Measurements from ENCODE around the gene IFNGR1. TPM values are rescaled to one million over a fixed set of nuclear protein-coding genes. Genes with fewer than 3 reads are reported as not detected.
"Not testable (repeated sequence)": the region's sequence is repeated elsewhere in the genome, so short reads cannot be mapped to it uniquely, and the experiment has no call there.

The IFNGR1 gene
- 105 and 117 TPM in 2 replicates for total RNA-seq

- DNase-seq, result peak; percentile 97
Observed at GRCh38 chr6:137218917-137219663, at the start of gene IFNGR1. Gene IFNGR1, minus strand, starts transcription at chr6:137219385. Its CDS starts 58 bp downstream, at chr6:137219327.

GRCh38 chr6:137268911-137269310 lies 49.7 kb upstream of the IFNGR1 start:
- DNase-seq, result no peak

- no peak for DNase-seq
Observed at GRCh38 chr6:137266309-137266586, 47.1 kb upstream of the IFNGR1 start.

GRCh38 chr6:137265561-137266308 lies 46.5 kb upstream of the IFNGR1 start:
- no peak for DNase-seq

GRCh38 chr6:137264311-137265075 lies 45.3 kb upstream of the IFNGR1 start:
- no peak for DNase-seq

- DNase-seq, result peak; percentile 26
Observed at GRCh38 chr6:137261761-137262160, 42.6 kb upstream of the IFNGR1 start.

- DNase-seq, result peak; percentile 77
Observed at GRCh38 chr6:137261361-137261760, 42.2 kb upstream of the IFNGR1 start.

GRCh38 chr6:137260217-137260616 lies 41.0 kb upstream of the IFNGR1 start:
- peak; percentile 68 for DNase-seq

GRCh38 chr6:137259349-137259748 lies 40.2 kb upstream of the IFNGR1 start:
- DNase-seq, result peak; percentile 79

- DNase-seq, result no peak
Observed at GRCh38 chr6:137258170-137258569, 39.0 kb upstream of the IFNGR1 start.

GRCh38 chr6:137256350-137257103 lies 37.3 kb upstream of the IFNGR1 start:
- DNase-seq, result no peak

- DNase-seq, result no peak
Observed at GRCh38 chr6:137254966-137255365, 35.8 kb upstream of the IFNGR1 start.

- not testable (repeated sequence) for DNase-seq
Observed at GRCh38 chr6:137254430-137254829, 35.2 kb upstream of the IFNGR1 start.

- DNase-seq, result no peak
Observed at GRCh38 chr6:137248702-137249101, 29.5 kb upstream of the IFNGR1 start.

- no peak for DNase-seq
Observed at GRCh38 chr6:137247724-137248123, 28.5 kb upstream of the IFNGR1 start.

GRCh38 chr6:137246791-137247202 lies 27.6 kb upstream of the IFNGR1 start:
- DNase-seq, result no peak

- no peak for DNase-seq
Observed at GRCh38 chr6:137246164-137246563, 27.0 kb upstream of the IFNGR1 start.

- no peak for DNase-seq
Observed at GRCh38 chr6:137241481-137242038, 22.4 kb upstream of the IFNGR1 start.

GRCh38 chr6:137240168-137240567 lies 21.0 kb upstream of the IFNGR1 start:
- DNase-seq, result no peak

GRCh38 chr6:137237413-137238170 lies 18.4 kb upstream of the IFNGR1 start:
- DNase-seq, result peak; percentile 87

GRCh38 chr6:137236581-137237355 lies 17.6 kb upstream of the IFNGR1 start:
- DNase-seq, result peak; percentile 63

Data from dermis blood vessel endothelial cell (primary cell).